Endothelial cell of umbilical vein (primary cell): ENCODE results near the gene ZFR2. TPM values are rescaled to one million over a fixed set of nuclear protein-coding genes. Genes with fewer than 3 reads are reported as not detected.

Experiments
- BruUV-seq: library from RNA; stranded (reverse); fragments of 400-500 nt; replicated peaks from 2 replicates; lab custom pipeline; 2021; lab: Mats Ljungman, UMichigan
- CTCF ChIA-PET: fragments of 300-600, 350-600 bp; sonication (Branson Sonifier 250); formaldehyde crosslinking; loops from one replicate; lab custom pipeline; 2021; ENCODE audit warnings: antibody characterized with exemption, inconsistent platforms; lab: Charles Lee
- POLR2A ChIA-PET: fragments of 300-600, 350-600 bp; sonication (Branson Sonifier 250); formaldehyde crosslinking; loops from one replicate; lab custom pipeline; 2021; ENCODE audit warnings: antibody characterized with exemption, inconsistent platforms; lab: Charles Lee
- DNase-seq: peaks from one replicate; pipeline ENCODE4 v3.0.0-alpha.2; 2011; ENCODE audit warnings: low read depth, low spot score
- FAIRE-seq: peaks from 2 replicates; lab custom pipeline; 2011; peaks lifted over from hg19 to GRCh38; lab: Jason Lieb, UNC
- H2AFZ ChIP-seq: 2 replicates; pipeline ENCODE4 v1.6.0; 2012; ENCODE audit warnings: low read depth, low read length, control low read depth, inconsistent platforms
- H3K27ac ChIP-seq: 2 replicates; pipeline ENCODE4 v1.5.1; 2011; ENCODE audit warnings: low read depth, mild to moderate bottlenecking, control low read depth, low read length, moderate library complexity; ENCODE audit not compliant: insufficient read depth
- H3K27me3 ChIP-seq, 2 experiments: 2 replicates each; pipeline versions ENCODE4 v1.6.0 to v1.6.1; 2011; ENCODE audit warnings: low read length in 2 of 2, mixed read lengths in 1 of 2; ENCODE audit not compliant: control insufficient read depth in 2 of 2, insufficient read depth in 2 of 2
- H3K36me3 ChIP-seq, 2 experiments: 2 replicates in 1 of 2; 3 replicates in 1 of 2; pipeline ENCODE4 v1.5.1; 2011; ENCODE audit warnings: low read length in 2 of 2, mild to moderate bottlenecking in 1 of 2, moderate library complexity in 1 of 2; ENCODE audit not compliant: control insufficient read depth in 2 of 2, insufficient read depth in 2 of 2; ENCODE audit errors: extremely low read depth in 1 of 2
- H3K4me1 ChIP-seq: 3 replicates; pipeline ENCODE4 v1.5.1; 2011; ENCODE audit warnings: mild to moderate bottlenecking, low read length; ENCODE audit not compliant: control insufficient read depth, insufficient read depth; ENCODE audit errors: extremely low read depth
- H3K4me2 ChIP-seq: 2 replicates; pipeline ENCODE4 v1.6.1; 2011; ENCODE audit warnings: low read length, control low read depth, mixed read lengths; ENCODE audit not compliant: insufficient read depth
- H3K4me3 ChIP-seq, 3 experiments: fragments of 200-600 bp in 1 of 3; sonication (generic), shearing (Covaris generic) in 1 of 3; replicated peaks in 1 of 3; 2 replicates each; pipeline ENCODE4 v1.5.1; 2011 to 2016; ENCODE audit warnings: control low read depth in 3 of 3, low read length in 3 of 3, mild to moderate bottlenecking in 2 of 3, inconsistent platforms in 1 of 3, low read depth in 1 of 3, moderate library complexity in 1 of 3; ENCODE audit not compliant: insufficient read depth in 1 of 3
- H3K79me2 ChIP-seq: 2 replicates; pipeline ENCODE4 v1.6.0; 2012; ENCODE audit warnings: low read length, inconsistent platforms; ENCODE audit not compliant: control insufficient read depth, insufficient read depth
- H3K9ac ChIP-seq: replicated peaks from 2 replicates; pipeline ENCODE3; 2011; ENCODE audit warnings: low read length, control low read depth; ENCODE audit not compliant: insufficient read depth; ENCODE audit errors: extremely low read depth
- H3K9me1 ChIP-seq: replicated peaks from 3 replicates; pipeline ENCODE4 v1.6.0; 2011; ENCODE audit warnings: mild to moderate bottlenecking, low read length; ENCODE audit not compliant: control insufficient read depth, insufficient read depth; ENCODE audit errors: extremely low read depth
- H3K9me3 ChIP-seq: replicated peaks from 2 replicates; pipeline ENCODE4 v1.5.1; 2012; ENCODE audit warnings: low read length, inconsistent platforms; ENCODE audit not compliant: control insufficient read depth, insufficient read depth
- H4K20me1 ChIP-seq: replicated peaks from 2 replicates; pipeline ENCODE3; 2011; ENCODE audit warnings: mild to moderate bottlenecking, low read length; ENCODE audit not compliant: control insufficient read depth, insufficient read depth; ENCODE audit errors: extremely low read depth
- EZH2 ChIP-seq: IDR thresholded peaks from 2 replicates; pipeline ENCODE4 v1.6.1; 2012; ENCODE audit warnings: borderline replicate concordance, low read depth, mild to moderate bottlenecking, moderate library complexity, low read length, inconsistent platforms; ENCODE audit not compliant: severe bottlenecking
- FOS ChIP-seq: IDR thresholded peaks from 2 replicates; pipeline ENCODE4 v1.6.1; 2011; ENCODE audit warnings: mild to moderate bottlenecking, low read length, moderate library complexity, borderline replicate concordance; ENCODE audit not compliant: insufficient read depth
- GATA2 ChIP-seq: IDR thresholded peaks from 2 replicates; pipeline ENCODE4 v1.7.0; 2011; ENCODE audit warnings: low read depth, mild to moderate bottlenecking, moderate library complexity, mixed read lengths, low read length; ENCODE audit not compliant: insufficient read length, insufficient read depth
- JUN ChIP-seq: IDR thresholded peaks from 2 replicates; pipeline ENCODE4 v1.6.1; 2011; ENCODE audit warnings: borderline replicate concordance, low read depth; ENCODE audit not compliant: insufficient read length, insufficient read depth
- MYC ChIP-seq: IDR thresholded peaks from one replicate; pipeline ENCODE4 v1.6.1; 2011; ENCODE audit warnings: mild to moderate bottlenecking, low read depth, low read length
- POLR2A ChIP-seq: IDR thresholded peaks from 2 replicates; pipeline ENCODE4 v1.6.1; 2012; ENCODE audit warnings: low read depth, mild to moderate bottlenecking, control low read depth, low read length
- POLR2AphosphoS5 ChIP-seq: IDR thresholded peaks from 2 replicates; pipeline ENCODE4 v1.6.1; 2012; ENCODE audit warnings: low read depth, mild to moderate bottlenecking, control low read depth, low read length, moderate library complexity; ENCODE audit not compliant: insufficient read depth
- dilution Hi-C: fragments of 300-500 bp; cut with MboI; formaldehyde crosslinking; loops from one replicate; pipeline ENCODE4 v1.15.0; 2019; ENCODE audit warnings: low sequenced_read_pairs; ENCODE audit not compliant: extremely low pct_ligation_motif_present
- intact Hi-C: fragments of 100-400 bp; cut with micrococcal nuclease; formaldehyde crosslinking; loops from one replicate; pipeline ENCODE4 v1.10.0; 2022
- polyA plus RNA-seq, 4 experiments: library from polyadenylated mRNA; depleted of rRNA in 3 of 4; stranded (reverse) in 3 of 4; unstranded in 1 of 4; fragments of >200 nt; gene quantifications; 2 replicates each; pipeline versions ENCODE4 v1.2.1 to v1.2.3, GENCODE V29; 2011 to 2012; ENCODE audit warnings: missing spikeins in 1 of 4
- total RNA-seq: library from RNA; stranded (reverse); gene quantifications from 2 replicates; pipeline ENCODE4 v1.2.3, GENCODE V29; 2021
- TF ChIP-seq, protein P1 (sequence below), 2 donors: IDR thresholded peaks; 1 replicate in 1 of 2; 2 replicates in 1 of 2; pipeline ENCODE4 v1.5.1; 2011; ENCODE audit warnings: low read length in 2 of 2, mild to moderate bottlenecking in 2 of 2, moderate library complexity in 2 of 2, control low read depth in 1 of 2, inconsistent platforms in 1 of 2, low read depth in 1 of 2; ENCODE audit not compliant: insufficient read depth in 1 of 2; ENCODE audit errors: extremely low read depth in 1 of 2
- TF ChIP-seq, protein P2 (sequence below): IDR thresholded peaks from 2 replicates; pipeline ENCODE4 v1.6.1; 2011; ENCODE audit not compliant: insufficient read depth, insufficient read length

ZFR2 gene
- total and polyA plus RNA-seq, 2 donors (not counting 3 experiments of a cell fraction or from before 2014, with no cell fraction given) = not detected

DNA sequence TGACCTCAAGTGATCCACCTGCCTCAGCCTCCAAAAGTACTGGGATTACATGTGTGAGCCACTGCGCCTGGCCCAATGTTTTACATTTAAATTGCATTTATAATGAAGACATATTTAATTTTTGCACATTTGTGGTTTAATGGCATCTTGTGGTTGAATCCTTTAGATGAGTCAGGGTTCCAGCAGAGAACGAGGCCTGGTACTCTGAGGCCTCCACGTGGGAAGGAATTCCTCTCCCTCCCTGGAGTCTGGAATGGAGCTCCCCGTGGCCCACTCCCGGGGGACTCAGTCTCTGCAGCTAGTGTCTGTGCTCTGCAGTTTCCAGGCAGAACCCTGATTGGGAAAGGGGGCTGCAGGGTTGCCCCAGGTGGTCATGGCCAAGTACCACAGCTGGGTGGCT is 24.2 kb downstream of the ZFR2 start:
- Histone ChIP-seq H3K36me3 (no peaks in the 10 kb centered on the region), H3K9me1 (no peaks in the 10 kb centered on the region), H3K79me2 (no peaks in the 10 kb centered on the region), H3K9me3 (no peaks in the 10 kb centered on the region), H3K4me1 (no peaks in the 10 kb centered on the region), H3K27ac (no peak overlapping the region), H3K4me3 (no peak overlapping the region), H3K4me2 (no peak overlapping the region), H4K20me1 (no peaks in the 10 kb centered on the region), H2AFZ (no peak overlapping the region), H3K27me3 (no peaks in the 10 kb centered on the region), H3K9ac (no peak overlapping the region)
- no TSS peak for BruUV-seq
- FAIRE-seq (no peak), DNase-seq (no peak)
- dilution Hi-C loops = no loop called here
- ChIA-PET CTCF (interaction anchor here (1.0 to 2.3 kb wide), 2 partner anchors 23 to 143 kb away, joined by 4 to 8 read pairs; no protein-coding TSS in a partner anchor), POLR2A (no interaction called here)
- intact Hi-C loops = no loop called here
- TF ChIP-seq POLR2AphosphoS5 (no peak), FOS (no peak), JUN (no peak), EZH2 (no peak)
- TF ChIP-seq, protein P1, sequence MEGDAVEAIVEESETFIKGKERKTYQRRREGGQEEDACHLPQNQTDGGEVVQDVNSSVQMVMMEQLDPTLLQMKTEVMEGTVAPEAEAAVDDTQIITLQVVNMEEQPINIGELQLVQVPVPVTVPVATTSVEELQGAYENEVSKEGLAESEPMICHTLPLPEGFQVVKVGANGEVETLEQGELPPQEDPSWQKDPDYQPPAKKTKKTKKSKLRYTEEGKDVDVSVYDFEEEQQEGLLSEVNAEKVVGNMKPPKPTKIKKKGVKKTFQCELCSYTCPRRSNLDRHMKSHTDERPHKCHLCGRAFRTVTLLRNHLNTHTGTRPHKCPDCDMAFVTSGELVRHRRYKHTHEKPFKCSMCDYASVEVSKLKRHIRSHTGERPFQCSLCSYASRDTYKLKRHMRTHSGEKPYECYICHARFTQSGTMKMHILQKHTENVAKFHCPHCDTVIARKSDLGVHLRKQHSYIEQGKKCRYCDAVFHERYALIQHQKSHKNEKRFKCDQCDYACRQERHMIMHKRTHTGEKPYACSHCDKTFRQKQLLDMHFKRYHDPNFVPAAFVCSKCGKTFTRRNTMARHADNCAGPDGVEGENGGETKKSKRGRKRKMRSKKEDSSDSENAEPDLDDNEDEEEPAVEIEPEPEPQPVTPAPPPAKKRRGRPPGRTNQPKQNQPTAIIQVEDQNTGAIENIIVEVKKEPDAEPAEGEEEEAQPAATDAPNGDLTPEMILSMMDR (IDR thresholded peaks at IDR 0.05; ENCODE audit: extremely low read depth in 1 of 2, insufficient read depth in 1 of 2, low read depth in 1 of 2, low read length in 2 of 2) = no peak

DNA sequence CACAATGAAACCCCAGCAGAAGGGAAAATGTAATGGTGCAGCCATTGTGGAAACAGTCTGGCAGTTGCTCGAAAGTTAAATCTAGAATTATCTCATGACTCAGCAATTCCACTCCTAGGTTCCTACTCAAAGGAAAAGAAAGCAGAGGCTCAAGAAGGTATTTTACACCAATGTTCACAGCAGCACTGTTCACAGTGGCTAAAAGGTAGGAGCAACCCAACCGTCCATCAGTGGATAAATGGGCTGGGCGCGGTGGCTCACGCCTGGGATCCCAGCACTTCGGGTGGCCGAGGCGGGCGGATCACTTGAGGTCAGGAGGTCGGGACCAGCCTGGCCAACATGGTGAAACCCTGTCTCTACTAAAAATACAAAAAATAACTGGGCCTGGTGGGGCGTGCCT is 25.9 kb downstream of the ZFR2 start:
- ChIA-PET POLR2A (no interaction called here), CTCF (interaction anchor here (4.4 kb wide), 1 partner anchor 21 kb away, joined by 29 read pairs; no protein-coding TSS in a partner anchor)
- dilution Hi-C loops (no loop called here), intact Hi-C loops (no loop called here)
- TF ChIP-seq POLR2AphosphoS5 = no peak
- TF ChIP-seq, protein P1 (IDR thresholded peaks at IDR 0.05; ENCODE audit: extremely low read depth in 1 of 2, insufficient read depth in 1 of 2, low read depth in 1 of 2, low read length in 2 of 2) = no peak
- no peak for TF ChIP-seq MYC
- no peak for TF ChIP-seq GATA2
- TF ChIP-seq, protein P2, sequence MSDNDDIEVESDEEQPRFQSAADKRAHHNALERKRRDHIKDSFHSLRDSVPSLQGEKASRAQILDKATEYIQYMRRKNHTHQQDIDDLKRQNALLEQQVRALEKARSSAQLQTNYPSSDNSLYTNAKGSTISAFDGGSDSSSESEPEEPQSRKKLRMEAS = no peak
- no peak for TF ChIP-seq POLR2A
- TF ChIP-seq EZH2 = no peak
- no TSS peak for BruUV-seq
- DNase-seq = no peak
- Histone ChIP-seq H3K9ac (no peak overlapping the region), H3K27ac (no peak overlapping the region), H4K20me1 (no peaks in the 10 kb centered on the region), H3K4me1 (no peaks in the 10 kb centered on the region), H3K4me3 (no peak overlapping the region), H3K9me1 (no peaks in the 10 kb centered on the region), H3K4me2 (no peak overlapping the region), H2AFZ (no peak overlapping the region), H3K27me3 (no peaks in the 10 kb centered on the region), H3K9me3 (no peaks in the 10 kb centered on the region), H3K36me3 (no peaks in the 10 kb centered on the region), H3K79me2 (no peaks in the 10 kb centered on the region)
- no peak for FAIRE-seq
